Subcutaneous abdominal adipose tissue (tissue), 5 donors: ENCODE measurements around the gene IQSEC2.

Source experiments
- H3K27ac ChIP-seq: one replicate; pipeline ENCODE4 v1.7.0; 2013; ENCODE audit warnings: low read depth, mild to moderate bottlenecking, inconsistent platforms, low read length, moderate library complexity
- H3K27me3 ChIP-seq, 5 donors: one replicate each; pipeline ENCODE4 v1.7.0; 2013; ENCODE audit warnings: low read length in 5 of 5, inconsistent platforms in 1 of 5; ENCODE audit not compliant: control insufficient read depth in 5 of 5, insufficient read depth in 4 of 5
- H3K36me3 ChIP-seq, 5 donors: one replicate each; pipeline ENCODE4 v1.7.0; 2013; ENCODE audit warnings: low read length in 5 of 5; ENCODE audit not compliant: control insufficient read depth in 5 of 5, insufficient read depth in 5 of 5
- H3K4me1 ChIP-seq, 5 donors: one replicate each; pipeline ENCODE4 v1.7.0; 2013; ENCODE audit warnings: low read length in 5 of 5, mild to moderate bottlenecking in 3 of 5, moderate library complexity in 1 of 5; ENCODE audit not compliant: control insufficient read depth in 5 of 5, insufficient read depth in 5 of 5
- H3K4me3 ChIP-seq, 5 donors: one replicate each; pipeline ENCODE4 v1.7.0; 2013; ENCODE audit warnings: low read length in 5 of 5, low read depth in 1 of 5
- H3K9ac ChIP-seq, 5 donors: one replicate each; pipeline ENCODE4 v1.7.0; 2013; ENCODE audit warnings: low read length in 5 of 5, mild to moderate bottlenecking in 4 of 5, moderate library complexity in 3 of 5
- H3K9me3 ChIP-seq, 5 donors: one replicate each; pipeline ENCODE4 v1.7.0; 2013; ENCODE audit warnings: low read length in 5 of 5; ENCODE audit not compliant: control insufficient read depth in 5 of 5
- donor health status: healthy.
- donor health status: healthy.
- donor health status: healthy.
- donor health status: healthy.
- donor health status: healthy.

Gene IQSEC2

DNA sequence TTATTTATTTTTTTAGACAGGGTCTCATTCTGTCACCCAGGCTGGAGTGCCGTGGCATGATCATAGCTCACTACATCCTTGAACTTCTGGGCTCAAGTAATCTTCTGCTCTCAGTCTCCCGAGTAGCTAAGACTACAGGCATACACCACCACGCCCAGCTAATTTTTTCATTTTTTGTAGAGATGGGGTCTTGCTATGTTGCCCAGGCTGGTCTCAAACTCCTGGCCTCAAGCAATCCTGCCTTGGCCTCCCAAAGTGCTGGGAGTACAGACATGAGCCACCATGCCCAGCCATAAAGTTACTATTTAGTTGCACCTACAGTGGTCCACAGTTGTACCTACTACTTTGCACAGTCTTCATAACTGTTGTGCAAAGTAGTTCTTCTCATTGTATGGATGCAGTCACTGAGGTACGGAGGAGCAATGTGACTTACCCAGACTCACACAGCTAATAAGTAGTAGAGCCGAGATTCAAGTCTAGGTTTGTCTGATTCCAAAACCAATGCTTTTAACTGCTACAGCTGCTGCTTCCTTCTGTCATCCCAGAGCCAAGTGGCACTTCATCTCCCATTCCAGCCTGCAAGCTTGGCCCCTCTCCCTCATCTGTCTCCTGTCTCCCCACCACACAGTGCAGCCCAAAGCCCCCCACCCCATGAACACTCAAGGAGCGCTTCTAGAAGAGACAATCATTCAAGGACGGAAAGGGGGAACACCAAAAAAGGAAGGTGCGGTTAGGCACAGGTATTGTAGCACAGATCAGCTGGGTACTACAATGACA lies 24.0 kb upstream of the IQSEC2 start:
- H3K9ac ChIP-seq: no peak overlapping the region
- H3K4me1 ChIP-seq: no peaks in the 10 kb centered on the region
- H3K9me3 ChIP-seq: no peaks in the 10 kb centered on the region
- H3K36me3 ChIP-seq: no peaks in the 10 kb centered on the region
- no peak overlapping the region for H3K4me3 ChIP-seq
- H3K27me3 ChIP-seq: peaks cover 0 to 21% (median 14%) of the 10 kb centered on the region in 5 donors
- no peak overlapping the region for H3K27ac ChIP-seq

DNA sequence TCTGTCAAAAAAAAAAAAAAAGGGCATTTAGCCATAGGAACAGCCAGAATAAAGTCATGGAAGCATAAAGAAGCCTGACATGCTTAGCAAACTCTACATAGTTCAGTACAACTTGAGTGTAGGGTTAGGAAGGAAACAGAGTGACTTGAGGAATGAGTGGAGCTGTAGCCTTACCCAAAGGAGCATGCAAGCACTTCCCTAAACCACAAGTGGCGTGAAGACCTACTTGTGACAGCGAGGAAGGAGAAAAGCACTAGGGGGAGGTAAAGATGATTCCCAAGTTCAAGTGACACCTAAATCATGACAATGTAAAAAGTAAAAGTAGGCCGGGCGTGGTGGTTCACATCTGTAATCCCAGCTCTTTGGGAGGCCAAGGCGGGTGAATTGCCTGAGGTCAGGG lies 21.8 kb upstream of the IQSEC2 start:
- Histone ChIP-seq H3K4me3 (no peak overlapping the region), H3K9me3 (no peaks in the 10 kb centered on the region), H3K9ac (no peak overlapping the region), H3K27me3 (peaks cover 0 to 19% (median 10%) of the 10 kb centered on the region in 5 donors), H3K4me1 (no peaks in the 10 kb centered on the region), H3K27ac (no peak overlapping the region), H3K36me3 (no peaks in the 10 kb centered on the region)

DNA sequence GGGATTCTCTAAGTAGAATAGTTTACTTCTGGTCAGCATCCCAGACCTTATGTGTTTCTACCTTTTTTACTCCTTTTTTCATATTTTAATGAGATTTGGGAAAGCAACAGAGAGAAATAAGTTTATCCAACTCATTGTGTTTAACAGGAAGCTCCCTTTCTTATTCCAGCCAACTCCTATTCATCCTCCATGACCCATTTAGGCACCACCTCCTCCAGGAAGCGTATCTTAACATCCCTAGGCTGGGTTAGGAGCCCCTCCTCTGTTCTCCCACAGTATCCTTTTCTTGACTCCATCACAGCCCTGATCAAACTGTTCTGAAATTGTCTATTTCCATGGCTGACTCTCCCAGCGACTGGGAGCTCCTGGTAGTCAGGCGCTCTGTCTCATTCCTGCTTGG lies 18.8 kb upstream of the IQSEC2 start:
- Histone ChIP-seq H3K9me3 (no peaks in the 10 kb centered on the region), H3K27me3 (peaks cover 0 to 11% (median 3%) of the 10 kb centered on the region in 5 donors), H3K4me3 (no peak overlapping the region), H3K9ac (no peak overlapping the region), H3K36me3 (no peaks in the 10 kb centered on the region), H3K4me1 (no peaks in the 10 kb centered on the region), H3K27ac (no peak overlapping the region)

DNA sequence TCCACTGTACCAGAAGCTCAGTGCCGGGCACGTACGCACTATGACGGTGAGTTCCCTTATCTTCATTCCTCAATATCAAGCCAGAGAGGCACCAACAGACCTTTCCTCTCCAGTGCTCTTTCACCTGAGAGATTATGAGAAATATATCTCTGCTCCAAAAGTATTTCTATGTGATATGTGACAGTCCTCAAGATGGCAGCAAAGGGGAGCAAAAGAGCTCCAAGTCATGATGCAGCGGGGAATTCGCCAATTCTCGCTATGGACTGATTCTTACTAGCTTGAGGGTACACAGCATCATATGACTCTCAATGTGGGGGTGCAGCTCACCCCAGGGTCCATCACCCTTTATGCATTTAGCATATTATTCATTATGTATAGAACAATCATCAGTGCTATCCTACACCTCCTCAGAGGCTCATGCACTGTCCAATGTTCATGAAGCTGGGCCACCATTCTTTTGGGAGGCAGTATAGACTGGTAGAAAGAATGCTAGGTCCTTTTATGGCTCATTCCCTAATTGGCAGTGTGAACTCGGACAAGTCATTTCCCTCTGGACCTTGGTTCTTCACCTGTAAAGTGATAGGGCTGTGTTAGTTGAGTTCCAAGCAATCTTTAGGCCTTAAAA lies 12.8 kb upstream of the IQSEC2 start:
- Histone ChIP-seq H3K27me3 (peaks cover 0 to 31% (median 11%) of the 10 kb centered on the region in 5 donors), H3K9ac (no peak overlapping the region), H3K4me1 (peaks cover 0 to 6% (median 2%) of the 10 kb centered on the region in 5 donors), H3K27ac (no peak overlapping the region), H3K4me3 (no peak overlapping the region), H3K36me3 (no peaks in the 10 kb centered on the region), H3K9me3 (no peaks in the 10 kb centered on the region)

DNA sequence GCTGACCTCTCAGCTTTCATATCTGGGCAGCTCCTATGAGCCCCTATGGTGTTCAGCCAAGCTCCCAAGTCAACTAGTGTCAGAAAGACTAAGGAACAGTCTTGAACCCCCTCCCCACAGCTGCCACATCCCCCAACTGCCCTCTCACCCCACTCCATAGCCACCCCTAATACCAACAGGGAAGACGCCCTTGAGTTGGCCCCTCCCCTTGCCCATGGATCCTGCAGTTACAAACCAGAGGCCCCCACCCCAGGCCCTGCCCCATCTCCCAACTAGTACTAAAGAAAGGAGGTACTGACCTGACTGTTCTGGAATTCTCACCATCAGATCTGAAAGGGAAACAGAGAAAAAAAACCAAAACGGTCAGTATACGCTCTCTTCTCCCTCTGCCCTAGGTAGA lies 10.2 kb upstream of the IQSEC2 start:
- no peak overlapping the region for H3K9ac ChIP-seq
- peaks cover 12 to 28% (median 19%) of the 10 kb centered on the region in 5 donors for H3K4me1 ChIP-seq
- no peak overlapping the region for H3K27ac ChIP-seq
- no peak overlapping the region for H3K4me3 ChIP-seq
- H3K27me3 ChIP-seq: peaks cover 0 to 39% (median 12%) of the 10 kb centered on the region in 5 donors
- H3K9me3 ChIP-seq: no peaks in the 10 kb centered on the region
- H3K36me3 ChIP-seq: no peaks in the 10 kb centered on the region

DNA sequence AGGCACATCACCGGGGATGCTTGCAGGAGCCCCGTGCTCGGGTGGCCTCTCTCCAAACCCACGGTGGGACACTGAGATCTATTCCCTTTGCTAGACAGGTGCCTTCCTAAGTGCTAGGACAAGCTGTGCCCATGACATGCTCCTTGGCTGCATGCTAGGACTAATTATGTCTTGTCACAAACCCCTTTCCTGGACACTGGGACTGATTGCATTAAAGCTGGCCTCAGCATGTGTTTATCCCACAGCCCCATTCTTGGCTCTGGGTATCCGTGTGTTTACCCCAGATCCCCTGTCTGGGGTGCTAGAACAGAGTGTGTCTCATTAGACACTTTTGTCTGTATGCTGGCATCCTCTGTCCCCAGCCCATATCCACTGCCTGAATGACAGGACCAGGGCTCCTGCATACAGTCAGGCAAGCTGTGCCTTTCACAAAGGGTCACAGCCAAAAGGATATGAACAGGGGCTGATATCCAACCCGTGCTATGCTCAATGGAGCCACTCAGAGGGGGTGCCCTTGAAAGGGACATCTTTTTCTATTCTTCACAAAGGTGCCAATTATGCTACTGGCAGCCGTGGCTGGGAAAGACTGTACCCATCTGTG lies 9.2 kb upstream of the IQSEC2 start:
- Histone ChIP-seq H3K9ac (no peak overlapping the region), H3K4me3 (no peak overlapping the region), H3K4me1 (peaks cover 12 to 37% (median 23%) of the 10 kb centered on the region in 5 donors), H3K9me3 (no peaks in the 10 kb centered on the region), H3K27me3 (peaks cover 0 to 39% (median 12%) of the 10 kb centered on the region in 5 donors), H3K36me3 (no peaks in the 10 kb centered on the region), H3K27ac (no peak overlapping the region)

DNA sequence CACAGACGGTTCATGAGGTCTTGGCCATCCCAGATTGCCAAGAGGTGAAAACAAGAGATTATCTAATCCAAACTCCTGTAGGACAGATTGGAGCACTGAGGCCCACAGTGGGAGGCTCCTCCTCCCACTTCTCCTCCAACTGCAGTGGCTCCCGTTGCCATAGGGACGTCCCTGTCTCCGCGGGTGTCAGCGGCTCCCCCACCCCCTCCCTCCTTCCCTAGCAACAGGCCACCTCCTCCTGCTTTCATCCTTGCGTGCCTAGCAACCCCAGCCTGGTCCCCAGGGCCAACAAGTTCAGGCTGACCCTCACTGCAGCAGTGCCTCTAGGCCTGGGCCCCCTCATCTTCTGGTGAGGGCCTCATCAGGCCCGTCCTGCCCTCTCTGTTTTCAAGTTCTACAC lies 6.8 kb upstream of the IQSEC2 start:
- peaks cover 12 to 48% (median 31%) of the 10 kb centered on the region in 5 donors for H3K4me1 ChIP-seq
- peaks cover 0 to 36% (median 21%) of the 10 kb centered on the region in 5 donors for H3K27me3 ChIP-seq
- H3K4me3 ChIP-seq: peak overlapping the region in 1 of 5 donors; percentile 18
- H3K9me3 ChIP-seq: no peaks in the 10 kb centered on the region
- no peak overlapping the region for H3K9ac ChIP-seq
- peak overlapping the region; percentile 37 for H3K27ac ChIP-seq
- H3K36me3 ChIP-seq: no peaks in the 10 kb centered on the region

DNA sequence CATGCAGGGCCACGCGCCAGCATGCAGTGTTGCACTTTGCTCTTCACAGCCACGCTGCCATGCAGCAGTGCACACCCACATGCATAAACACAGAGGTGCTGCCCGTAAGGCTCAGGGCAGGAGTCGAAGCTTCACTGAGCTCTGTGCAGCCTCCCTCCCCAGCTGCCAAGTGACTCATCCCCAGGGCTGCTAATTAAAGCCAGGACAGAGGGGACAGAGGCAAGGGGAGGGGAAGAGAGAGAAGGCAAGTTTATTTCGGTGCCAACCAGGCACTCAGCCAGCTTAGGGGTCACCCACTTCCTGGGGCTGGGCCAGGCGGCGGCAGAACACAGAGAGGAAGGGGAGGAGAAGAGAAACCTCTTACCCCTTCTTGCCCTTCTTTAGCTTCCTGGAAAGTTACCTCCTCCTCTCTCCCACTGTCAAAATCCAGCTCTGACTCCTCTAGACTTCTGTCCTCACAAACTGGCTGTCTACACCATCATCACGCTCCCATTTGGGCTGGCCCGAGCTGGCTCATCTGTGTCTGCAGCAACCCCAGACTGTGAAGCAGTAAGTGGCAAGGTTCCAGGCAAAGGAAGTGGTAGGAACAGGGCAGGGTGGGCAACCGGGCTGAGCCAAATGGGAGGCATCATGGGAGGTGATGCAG lies 6.2 kb upstream of the IQSEC2 start:
- Histone ChIP-seq H3K9me3 (no peaks in the 10 kb centered on the region), H3K27me3 (peaks cover 0 to 31% (median 21%) of the 10 kb centered on the region in 5 donors), H3K27ac (peak overlapping the region; percentile 37)

DNA sequence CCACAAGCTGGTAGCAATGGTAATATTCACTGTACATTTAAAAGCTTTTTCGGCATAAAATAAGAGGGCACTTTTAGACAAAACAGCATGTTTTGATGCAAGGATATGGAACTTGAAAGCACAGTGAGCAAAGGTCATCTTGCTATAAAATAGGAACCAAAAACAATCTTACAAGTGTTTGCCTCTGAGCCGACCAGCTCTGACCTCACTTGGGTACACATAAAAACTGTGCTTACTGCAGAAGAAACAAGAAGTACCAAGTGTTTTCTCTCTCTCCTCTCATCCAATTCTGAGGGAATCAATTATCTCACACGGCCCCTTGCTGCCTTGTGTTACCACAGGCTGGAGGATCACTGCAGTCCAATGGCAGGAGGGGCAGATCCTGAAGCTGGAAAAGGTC lies 4.8 kb upstream of the IQSEC2 start:
- Histone ChIP-seq H3K27ac (no peak overlapping the region), H3K36me3 (no peaks in the 10 kb centered on the region), H3K9ac (no peak overlapping the region), H3K4me3 (no peak overlapping the region), H3K27me3 (peaks cover 0 to 24% (median 17%) of the 10 kb centered on the region in 5 donors), H3K9me3 (no peaks in the 10 kb centered on the region), H3K4me1 (peaks cover 12 to 64% (median 48%) of the 10 kb centered on the region in 5 donors)

More for the DNA sequence above, 6.2 kb upstream of the IQSEC2 start:
- peak overlapping the region in 2 of 5 donors; percentile 18 to 37 for H3K4me3 ChIP-seq
- no peaks in the 10 kb centered on the region for H3K36me3 ChIP-seq
- no peak overlapping the region for H3K9ac ChIP-seq
- peaks cover 12 to 49% (median 33%) of the 10 kb centered on the region in 5 donors for H3K4me1 ChIP-seq
